ENCODE results near the gene AAK1. TPM values are rescaled to one million over a fixed set of nuclear protein-coding genes. Genes with fewer than 3 reads are reported as not detected.
"Not testable (repeated sequence)": the region's sequence is repeated elsewhere in the genome, so short reads cannot be mapped to it uniquely, and the experiment has no call there.

Gene AAK1
- total RNA-seq, 1 experiment from 2014 or later, result 6.8 TPM

GRCh38 chr2:69652206-69652605 lies 8.7 kb upstream of the AAK1 start:
- Histone ChIP-seq H3K4me2 (ENCODE audit: low read depth, low read length, poor library complexity, severe bottlenecking) (no peak overlapping the region), H4K20me1 (ENCODE audit: insufficient read depth, low read depth, low read length) (peaks cover 17% of the 10 kb centered on the region), H3K27me3 (ENCODE audit: low read length) (no peaks in the 10 kb centered on the region), H3K9me3 (ENCODE audit: low read length) (no peaks in the 10 kb centered on the region), H3K4me1 (ENCODE audit: low read length) (peaks cover 16% of the 10 kb centered on the region), H2AFZ (ENCODE audit: low read length) (no peak overlapping the region), H3K9ac (ENCODE audit: low read length) (no peak overlapping the region), H3K27ac (ENCODE audit: low read length) (no peak overlapping the region), H3K36me3 (ENCODE audit: insufficient read depth, low read length) (no peaks in the 10 kb centered on the region), H3K4me3 (ENCODE audit: low read length) (no peak overlapping the region), H3K79me2 (ENCODE audit: low read length) (no peaks in the 10 kb centered on the region), H3K9me2 (replicated peaks; ENCODE audit: insufficient read depth, low read length) (no peaks in the 10 kb centered on the region)
- DNase-seq, result no peak

DNA sequence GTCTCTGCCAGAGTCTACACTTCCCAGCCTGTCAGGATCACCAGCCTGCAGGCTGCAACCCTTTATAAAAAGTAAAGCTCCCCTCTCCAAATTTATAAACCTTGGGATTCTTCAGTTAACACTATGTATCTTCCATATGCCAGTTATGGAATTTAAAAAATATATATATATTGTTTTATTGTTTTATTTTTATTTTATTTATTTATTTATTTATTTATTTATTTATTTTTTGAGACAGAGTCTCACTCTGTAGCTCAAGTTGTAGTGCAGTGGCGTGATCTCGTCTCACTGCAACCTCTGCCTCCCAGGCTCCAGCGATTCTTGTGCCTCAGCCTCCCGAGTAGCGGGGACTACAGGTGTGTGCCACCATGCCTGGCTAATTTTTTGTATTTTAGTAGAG lies 3.7 kb upstream of the AAK1 start:
- H3K9me2 ChIP-seq (replicated peaks; ENCODE audit: insufficient read depth, low read length); H3K4me3 ChIP-seq (ENCODE audit: low read length); H2AFZ ChIP-seq (ENCODE audit: low read length); H3K4me2 ChIP-seq (ENCODE audit: low read depth, low read length, poor library complexity, severe bottlenecking); DNase-seq; H3K36me3 ChIP-seq (ENCODE audit: insufficient read depth, low read length); H3K9me3 ChIP-seq (ENCODE audit: low read length); H3K9ac ChIP-seq (ENCODE audit: low read length); H3K79me2 ChIP-seq (ENCODE audit: low read length); H3K27me3 ChIP-seq (ENCODE audit: low read length); H3K27ac ChIP-seq (ENCODE audit: low read length): not testable (repeated sequence)
- H4K20me1 ChIP-seq (ENCODE audit: insufficient read depth, low read depth, low read length), result peaks cover 24% of the 10 kb centered on the region
- peaks cover 39% of the 10 kb centered on the region for H3K4me1 ChIP-seq (ENCODE audit: low read length)

- H3K9ac ChIP-seq (ENCODE audit: low read length), result no peak overlapping the region
- H3K36me3 ChIP-seq (ENCODE audit: insufficient read depth, low read length), result no peaks in the 10 kb centered on the region
- no peak overlapping the region for H3K27ac ChIP-seq (ENCODE audit: low read length)
- H2AFZ ChIP-seq (ENCODE audit: low read length), result no peak overlapping the region
- H3K9me2 ChIP-seq (replicated peaks; ENCODE audit: insufficient read depth, low read length), result no peaks in the 10 kb centered on the region
- no peak overlapping the region for H3K4me3 ChIP-seq (ENCODE audit: low read length)
- H3K4me1 ChIP-seq (ENCODE audit: low read length), result peaks cover 39% of the 10 kb centered on the region
- H3K79me2 ChIP-seq (ENCODE audit: low read length), result no peaks in the 10 kb centered on the region
- no peak for DNase-seq
- no peaks in the 10 kb centered on the region for H3K9me3 ChIP-seq (ENCODE audit: low read length)
- H3K4me2 ChIP-seq (ENCODE audit: low read depth, low read length, poor library complexity, severe bottlenecking), result no peak overlapping the region
- peaks cover 20% of the 10 kb centered on the region for H4K20me1 ChIP-seq (ENCODE audit: insufficient read depth, low read depth, low read length)
- H3K27me3 ChIP-seq (ENCODE audit: low read length), result peaks cover 5% of the 10 kb centered on the region; the same call in 1 of the 2 replicates
These were observed 3.2 kb upstream of the AAK1 start for GRCh38 chr2:69646714-69647113.

GRCh38 chr2:69645921-69646320 lies 2.4 kb upstream of the AAK1 start:
- Histone ChIP-seq H3K4me1 (ENCODE audit: low read length) (peaks cover 39% of the 10 kb centered on the region), H3K36me3 (ENCODE audit: insufficient read depth, low read length) (no peaks in the 10 kb centered on the region), H3K27me3 (ENCODE audit: low read length) (peaks cover 5% of the 10 kb centered on the region; the same call in 1 of the 2 replicates), H3K4me3 (ENCODE audit: low read length) (no peak overlapping the region), H3K27ac (ENCODE audit: low read length) (no peak overlapping the region), H3K9me3 (ENCODE audit: low read length) (no peaks in the 10 kb centered on the region), H2AFZ (ENCODE audit: low read length) (no peak overlapping the region), H4K20me1 (ENCODE audit: insufficient read depth, low read depth, low read length) (peaks cover 24% of the 10 kb centered on the region), H3K9ac (ENCODE audit: low read length) (no peak overlapping the region), H3K4me2 (ENCODE audit: low read depth, low read length, poor library complexity, severe bottlenecking) (no peak overlapping the region), H3K9me2 (replicated peaks; ENCODE audit: insufficient read depth, low read length) (no peaks in the 10 kb centered on the region), H3K79me2 (ENCODE audit: low read length) (no peaks in the 10 kb centered on the region)
- DNase-seq, result no peak

GRCh38 chr2:69645031-69645431 lies 1.5 kb upstream of the AAK1 start:
- peaks cover 5% of the 10 kb centered on the region; the same call in 1 of the 2 replicates for H3K27me3 ChIP-seq (ENCODE audit: low read length)
- H3K4me2 ChIP-seq (ENCODE audit: low read depth, low read length, poor library complexity, severe bottlenecking), result peak overlapping the region; percentile 87
- H3K4me3 ChIP-seq (ENCODE audit: low read length), result no peak overlapping the region
- H3K9me2 ChIP-seq (replicated peaks; ENCODE audit: insufficient read depth, low read length), result no peaks in the 10 kb centered on the region
- no peaks in the 10 kb centered on the region for H3K9me3 ChIP-seq (ENCODE audit: low read length)
- DNase-seq, result no peak
- H3K36me3 ChIP-seq (ENCODE audit: insufficient read depth, low read length), result no peaks in the 10 kb centered on the region
- H2AFZ ChIP-seq (ENCODE audit: low read length), result no peak overlapping the region
- peaks cover 39% of the 10 kb centered on the region for H3K4me1 ChIP-seq (ENCODE audit: low read length)
- peaks cover 25% of the 10 kb centered on the region for H4K20me1 ChIP-seq (ENCODE audit: insufficient read depth, low read depth, low read length)
- H3K79me2 ChIP-seq (ENCODE audit: low read length), result no peaks in the 10 kb centered on the region
- H3K9ac ChIP-seq (ENCODE audit: low read length), result no peak overlapping the region; the same call in 1 of the 2 replicates
- H3K27ac ChIP-seq (ENCODE audit: low read length), result no peak overlapping the region

DNA sequence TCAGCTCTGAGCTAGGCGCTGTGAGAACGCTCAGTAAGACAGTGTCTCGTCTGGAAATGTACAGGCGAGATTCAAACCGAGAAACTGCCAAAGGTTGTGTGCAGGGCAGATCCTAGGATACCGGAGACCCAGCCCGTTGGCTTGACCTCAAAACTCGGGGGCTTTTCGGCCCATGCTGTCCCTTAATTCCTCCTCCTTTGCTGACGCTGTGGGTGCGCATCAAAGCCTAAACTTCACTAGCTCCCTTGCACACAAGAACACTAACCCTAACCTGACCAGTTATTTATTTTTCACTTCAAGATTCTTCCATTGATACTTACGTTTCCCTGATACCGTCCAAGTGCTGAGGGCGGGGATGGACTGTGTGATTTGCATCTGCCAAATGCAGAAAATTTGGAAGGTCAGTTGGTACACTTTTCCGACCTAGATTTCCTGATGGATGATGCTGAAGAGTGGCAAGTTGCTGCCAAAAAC lies 1.0 kb upstream of the AAK1 start:
- Histone ChIP-seq H3K27ac (ENCODE audit: low read length) (no peak overlapping the region), H3K9me2 (replicated peaks; ENCODE audit: insufficient read depth, low read length) (no peaks in the 10 kb centered on the region), H3K4me2 (ENCODE audit: low read depth, low read length, poor library complexity, severe bottlenecking) (peak overlapping the region; percentile 87), H3K4me3 (ENCODE audit: low read length) (peak overlapping the region; percentile 88), H3K79me2 (ENCODE audit: low read length) (no peaks in the 10 kb centered on the region), H3K27me3 (ENCODE audit: low read length) (peaks cover 5% of the 10 kb centered on the region; the same call in 1 of the 2 replicates), H3K4me1 (ENCODE audit: low read length) (peaks cover 39% of the 10 kb centered on the region), H4K20me1 (ENCODE audit: insufficient read depth, low read depth, low read length) (peaks cover 25% of the 10 kb centered on the region), H3K9ac (ENCODE audit: low read length) (peak overlapping the region; percentile 85), H3K9me3 (ENCODE audit: low read length) (no peaks in the 10 kb centered on the region), H2AFZ (ENCODE audit: low read length) (peak overlapping the region; percentile 100; the same call in 1 of the 2 replicates), H3K36me3 (ENCODE audit: insufficient read depth, low read length) (no peaks in the 10 kb centered on the region)
- DNase-seq, result no peak

DNA sequence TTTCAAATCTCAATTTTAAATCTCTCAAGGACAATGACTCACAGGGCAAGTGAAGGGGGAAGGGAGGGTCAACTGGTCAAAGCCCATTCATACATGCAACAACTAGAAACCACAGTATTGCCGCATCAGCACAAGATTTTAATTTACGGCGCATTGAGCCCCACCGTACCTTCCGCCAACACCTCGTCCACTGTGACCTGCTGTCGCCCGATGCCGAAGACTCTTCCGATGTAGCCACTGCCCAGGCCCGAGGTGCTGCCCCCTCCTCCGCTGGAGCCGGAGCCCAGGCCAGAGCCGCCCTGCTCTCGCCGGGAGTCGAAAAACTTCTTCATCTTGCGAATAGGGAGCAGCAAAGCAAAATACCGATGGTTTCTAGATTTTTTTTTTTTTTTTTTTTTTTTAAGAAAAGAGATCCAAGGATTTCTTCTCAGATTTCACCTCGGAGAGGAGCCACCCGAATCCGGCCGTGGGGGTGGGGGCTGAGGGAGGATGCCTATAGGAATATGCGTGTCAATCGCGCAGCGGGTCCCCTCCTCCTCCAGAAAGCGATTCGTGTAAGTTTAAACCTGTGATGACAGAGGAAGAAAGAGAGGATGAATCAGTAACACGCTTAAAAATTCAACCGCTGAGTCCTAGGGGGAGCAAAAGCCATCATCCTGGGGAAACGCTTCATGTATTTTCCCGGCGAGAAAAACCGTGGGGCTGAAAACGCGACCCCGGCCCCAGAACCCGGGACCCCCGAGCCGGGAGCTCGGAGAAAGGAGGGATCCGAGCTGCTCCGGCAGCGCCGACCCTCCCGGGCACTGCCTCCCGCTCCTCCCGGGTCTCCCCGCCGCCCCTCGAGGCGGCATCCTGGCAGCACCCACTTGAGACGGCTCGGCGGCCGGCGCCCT lies 584 bp downstream of the AAK1 start:
- H3K79me2 ChIP-seq (ENCODE audit: low read length), result no peaks in the 10 kb centered on the region
- no peaks in the 10 kb centered on the region for H3K36me3 ChIP-seq (ENCODE audit: insufficient read depth, low read length)
- peak overlapping the region; percentile 88 for H3K4me3 ChIP-seq (ENCODE audit: low read length)
- peak overlapping the region; percentile 100 for H2AFZ ChIP-seq (ENCODE audit: low read length)
- peak; percentile 68 for DNase-seq
- peak overlapping the region; percentile 87 for H3K4me2 ChIP-seq (ENCODE audit: low read depth, low read length, poor library complexity, severe bottlenecking)
- H3K4me1 ChIP-seq (ENCODE audit: low read length), result peaks cover 27% of the 10 kb centered on the region
- peaks cover 32% of the 10 kb centered on the region for H4K20me1 ChIP-seq (ENCODE audit: insufficient read depth, low read depth, low read length)
- H3K9ac ChIP-seq (ENCODE audit: low read length), result peak overlapping the region; percentile 85
- H3K27me3 ChIP-seq (ENCODE audit: low read length), result peaks cover 5% of the 10 kb centered on the region; the same call in 1 of the 2 replicates
- no peak overlapping the region for H3K27ac ChIP-seq (ENCODE audit: low read length)
- H3K9me2 ChIP-seq (replicated peaks; ENCODE audit: insufficient read depth, low read length), result no peaks in the 10 kb centered on the region
- H3K9me3 ChIP-seq (ENCODE audit: low read length), result no peaks in the 10 kb centered on the region

DNA sequence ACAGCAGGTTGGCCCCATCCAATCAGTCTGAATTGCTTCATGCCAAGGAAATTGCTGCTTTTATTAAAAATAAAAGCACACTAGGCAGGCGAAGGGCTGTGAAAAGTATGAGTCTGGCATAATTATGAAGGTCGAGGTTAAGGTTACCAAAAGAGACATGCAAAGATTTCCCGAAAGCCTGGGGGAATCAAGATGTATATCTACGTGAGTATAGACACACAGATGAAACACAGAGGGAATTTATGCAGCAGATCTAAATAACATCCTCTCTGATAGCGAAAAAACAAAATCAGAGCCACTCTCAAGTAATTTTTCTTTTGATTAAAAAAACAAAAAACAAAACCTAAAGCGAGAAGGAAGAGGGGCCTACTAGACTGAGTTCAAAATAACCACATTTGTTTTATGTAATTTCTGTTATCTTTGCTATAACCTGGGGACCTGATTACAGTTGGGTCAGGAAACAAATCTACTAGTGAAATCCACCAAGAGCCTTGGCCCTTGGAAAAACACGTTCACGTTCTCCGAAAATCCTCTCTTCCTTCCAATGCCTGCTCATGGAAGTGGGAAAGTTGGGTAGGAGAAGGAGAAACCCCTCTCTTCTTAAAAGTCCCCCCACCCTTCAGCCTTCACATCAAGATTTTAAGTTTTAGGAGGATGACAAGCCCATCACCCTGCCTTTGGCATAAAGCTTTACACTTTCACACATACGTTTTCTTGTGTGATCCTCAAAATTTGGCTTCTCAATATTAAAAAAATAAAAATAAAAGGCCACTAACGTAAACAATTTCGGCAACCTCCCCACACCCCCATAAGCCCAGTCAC lies 1.4 kb downstream of the AAK1 start:
- H3K4me3 ChIP-seq (ENCODE audit: low read length), result no peak overlapping the region
- H3K9ac ChIP-seq (ENCODE audit: low read length), result no peak overlapping the region
- no peak overlapping the region for H3K27ac ChIP-seq (ENCODE audit: low read length)
- no peaks in the 10 kb centered on the region for H3K9me2 ChIP-seq (replicated peaks; ENCODE audit: insufficient read depth, low read length)
- H3K36me3 ChIP-seq (ENCODE audit: insufficient read depth, low read length), result no peaks in the 10 kb centered on the region
- peaks cover 5% of the 10 kb centered on the region; the same call in 1 of the 2 replicates for H3K27me3 ChIP-seq (ENCODE audit: low read length)
- H3K4me1 ChIP-seq (ENCODE audit: low read length), result peaks cover 23% of the 10 kb centered on the region
- H3K79me2 ChIP-seq (ENCODE audit: low read length), result no peaks in the 10 kb centered on the region
- peak overlapping the region; percentile 87 for H3K4me2 ChIP-seq (ENCODE audit: low read depth, low read length, poor library complexity, severe bottlenecking)
- H4K20me1 ChIP-seq (ENCODE audit: insufficient read depth, low read depth, low read length), result peaks cover 28% of the 10 kb centered on the region
- H3K9me3 ChIP-seq (ENCODE audit: low read length), result no peaks in the 10 kb centered on the region
- DNase-seq, result no peak
- no peak overlapping the region for H2AFZ ChIP-seq (ENCODE audit: low read length)

Measured in Karpas-422 (cell line).